Stimulated activated CD8-positive, alpha-beta memory T cell treated with anti-CD3 and anti-CD28 coated beads, Interleukin-12 subunit alpha, Interleukin-12 subunit beta, amount 100 ng/mL, for 1 hour (primary cell): Measurements from ENCODE around the gene LCE2D.

ENCODE experiments used
- DNase-seq: peaks from one replicate; pipeline ENCODE4 v3.0.0-alpha.2; 2020; ENCODE audit warnings: low read depth

Gene LCE2D

GRCh38 chr1:152697701-152698600, 34.8 kb downstream of the LCE2D start, which contains the start of gene LCE2A:
TSS of gene LCE2A (plus strand) at chr1:152698345. CDS start at chr1:152698902, 557 bp downstream.
- DNase-seq = no peak

GRCh38 chr1:152699746-152700145, 36.6 kb downstream of the LCE2D start:
- DNase-seq = no peak

GRCh38 chr1:152707860-152708259, 44.7 kb downstream of the LCE2D start, which contains the start of gene LCE4A:
TSS of gene LCE4A (plus strand) at chr1:152708160. CDS start at chr1:152709076, 916 bp downstream.
- DNase-seq = no peak
